Right hindlimb (tissue), 1 donor: Measurements from ENCODE around the gene ZBTB16.
A peak's percentile ranks its signal among the peaks of the same experiment; 100 is the strongest.
"Not testable (repeated sequence)": the region's sequence is repeated elsewhere in the genome, so short reads cannot be mapped to it uniquely, and the experiment has no call there.

Experiments used
- DNase-seq: peaks from one replicate; pipeline ENCODE4 v3.0.0-alpha.2; 2018

The ZBTB16 gene

DNA sequence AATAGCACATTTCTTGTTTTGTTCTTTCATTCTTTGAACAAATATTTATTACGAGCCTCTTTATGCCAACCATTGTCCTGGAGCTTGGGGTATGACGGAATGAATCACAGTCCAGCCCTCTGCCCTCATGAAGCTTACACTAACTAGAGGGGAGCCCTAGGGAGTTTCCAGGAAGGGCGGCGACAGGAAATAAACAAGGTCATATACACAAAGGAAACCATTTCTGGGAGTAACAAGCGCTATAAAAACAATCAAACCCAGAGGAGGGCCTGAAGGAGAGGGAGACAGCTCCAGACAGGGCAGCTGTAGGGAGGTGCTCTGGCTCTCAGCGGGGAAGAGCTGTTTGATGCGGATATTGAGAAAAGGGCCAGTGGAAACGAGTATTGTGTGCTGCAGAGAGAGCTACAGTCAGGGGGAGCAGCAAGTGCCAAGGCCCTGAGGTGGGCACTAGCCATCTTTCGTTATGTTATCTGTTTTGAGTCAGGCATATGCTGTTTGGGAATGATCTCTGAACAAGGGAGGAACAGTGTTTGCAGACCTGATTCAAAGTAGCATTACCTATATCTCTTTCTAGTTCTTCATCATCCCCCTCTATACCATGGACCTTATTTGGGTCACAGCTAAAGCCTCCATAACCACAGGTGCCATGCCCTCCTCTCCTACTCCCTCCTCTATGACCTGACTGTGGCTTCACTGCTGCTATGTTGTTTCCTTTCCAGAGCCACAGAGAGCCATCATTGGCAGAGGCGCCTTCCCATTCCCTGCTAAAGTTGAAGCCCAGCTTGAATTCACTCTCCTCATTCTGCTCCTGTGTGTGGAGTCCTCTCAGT is 15.3 kb upstream of the ZBTB16 start:
- no peak for DNase-seq

DNA sequence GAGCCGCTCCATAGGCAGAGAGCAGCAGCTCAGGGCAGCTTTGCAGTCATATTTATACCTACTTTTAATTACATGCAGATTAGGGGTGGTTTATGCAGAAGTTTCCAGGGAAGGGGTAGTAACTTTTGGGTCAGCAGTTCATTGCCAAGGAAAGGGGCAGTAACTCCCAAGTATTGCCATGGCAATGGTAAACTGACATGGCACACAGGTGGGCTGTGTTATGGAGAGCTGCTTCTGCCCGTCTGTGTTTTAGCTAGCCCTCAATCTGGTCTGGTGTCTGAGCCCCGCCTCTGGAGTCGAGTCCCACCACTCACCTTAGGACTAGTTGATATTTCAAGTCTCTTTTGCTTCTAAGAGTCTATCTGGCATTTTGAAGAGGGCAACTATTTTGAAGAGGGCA is 12.2 kb upstream of the ZBTB16 start:
- no peak for DNase-seq

GRCh38 chr11:114049050-114049449 is 10.5 kb upstream of the ZBTB16 start:
- no peak for DNase-seq

GRCh38 chr11:114049766-114050165 is 9.7 kb upstream of the ZBTB16 start:
- DNase-seq = not testable (repeated sequence)

GRCh38 chr11:114050258-114050927 is 9.1 kb upstream of the ZBTB16 start:
- DNase-seq = no peak

- DNase-seq = no peak
These were observed 8.0 kb upstream of the ZBTB16 start for GRCh38 chr11:114051558-114051957.

- DNase-seq = no peak
These were observed 7.4 kb upstream of the ZBTB16 start for GRCh38 chr11:114052160-114052559.

GRCh38 chr11:114053406-114053805 is 6.1 kb upstream of the ZBTB16 start:
- no peak for DNase-seq

- no peak for DNase-seq
These were observed 4.7 kb upstream of the ZBTB16 start for GRCh38 chr11:114054806-114055205.

GRCh38 chr11:114056409-114056808 is 3.1 kb upstream of the ZBTB16 start:
- DNase-seq = no peak

- DNase-seq = no peak
These were observed 2.4 kb upstream of the ZBTB16 start for GRCh38 chr11:114057147-114057546.

GRCh38 chr11:114057605-114058004 is 1.9 kb upstream of the ZBTB16 start:
- no peak for DNase-seq

GRCh38 chr11:114058026-114058706 is 1.3 kb upstream of the ZBTB16 start:
- no peak for DNase-seq

GRCh38 chr11:114058871-114059277 is 637 bp upstream of the ZBTB16 start:
- DNase-seq = no peak

- no peak for DNase-seq
These were observed 477 bp downstream of the ZBTB16 start for GRCh38 chr11:114059984-114060391.

- DNase-seq = peak; percentile 66
These were observed 1.0 kb downstream of the ZBTB16 start for GRCh38 chr11:114060392-114061047.

DNA sequence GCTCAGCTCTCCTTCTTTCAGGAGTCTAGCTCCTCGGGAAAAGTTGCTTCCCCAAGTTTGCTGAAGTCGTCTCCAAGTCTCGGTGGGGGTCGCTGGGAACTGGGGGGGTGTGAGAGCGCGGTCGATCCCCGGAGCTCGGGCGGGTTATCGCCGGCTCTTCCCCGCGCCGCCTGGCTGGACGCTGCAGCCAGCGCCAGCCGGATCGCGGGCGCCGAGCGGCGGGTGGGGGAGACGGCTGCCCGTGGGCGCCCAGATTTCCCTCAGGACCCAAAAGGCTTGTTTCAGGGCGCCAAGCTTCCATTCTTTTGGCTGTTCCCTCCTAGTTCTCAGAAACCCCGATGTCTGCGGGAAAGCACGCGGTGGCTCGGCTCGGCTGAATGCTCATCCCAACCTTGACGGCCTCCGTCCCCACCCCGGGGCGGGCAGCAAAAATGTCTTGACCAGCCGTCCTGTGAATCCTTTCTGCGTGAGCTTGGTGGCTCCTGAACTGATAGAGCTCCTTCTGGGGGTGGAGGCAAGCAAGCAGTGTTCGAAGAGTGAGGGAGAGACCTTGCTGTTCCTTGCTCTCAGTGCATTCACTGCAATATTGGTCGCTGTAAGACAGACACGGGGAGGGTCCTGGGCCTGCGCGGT is 1.7 kb downstream of the ZBTB16 start:
- peak; percentile 67 for DNase-seq

- no peak for DNase-seq
These were observed 2.2 kb downstream of the ZBTB16 start for GRCh38 chr11:114061681-114062049.

- no peak for DNase-seq
These were observed 2.8 kb downstream of the ZBTB16 start for GRCh38 chr11:114062272-114062671.

GRCh38 chr11:114063149-114063828 is 3.8 kb downstream of the ZBTB16 start:
- DNase-seq = no peak

- no peak for DNase-seq
These were observed 4.3 kb downstream of the ZBTB16 start for GRCh38 chr11:114063829-114064201.

- DNase-seq = no peak
These were observed 4.7 kb downstream of the ZBTB16 start for GRCh38 chr11:114064216-114064615.
